GM12878 (cell line): Measurements from ENCODE around the gene KIAA0319L. TPM values are rescaled to one million over a fixed set of nuclear protein-coding genes. Genes with fewer than 3 reads are reported as not detected.

Experiments used
- ATAC-seq: fragments of 200-7000 bp; cut with Tn5 transposase; 3 replicates; pipeline ENCODE4 v1.9.1; 2020; ENCODE audit warnings: mild to moderate bottlenecking, moderate library complexity
- BruUV-seq: library from RNA; stranded (reverse); fragments of 400-500 nt; replicated peaks from 2 replicates; lab custom pipeline; 2021; lab: Mats Ljungman, UMichigan
- CTCF ChIA-PET: fragments of 300-600 bp; sonication (Branson Sonifier 250); formaldehyde crosslinking; extraction: SDS; loops from one replicate; lab custom pipeline; 2021; ENCODE audit warnings: inconsistent platforms; lab: Yijun Ruan, JAX
- POLR2A ChIA-PET: fragments of 350-600 bp; formaldehyde crosslinking; extraction: SDS; loops from one replicate; lab custom pipeline; 2021; ENCODE audit warnings: inconsistent platforms; lab: Charles Lee
- RAD21 ChIA-PET: fragments of 300-600 bp; sonication (Branson Sonifier 250); formaldehyde crosslinking; loops from one replicate; lab custom pipeline; 2023; ENCODE audit warnings: antibody characterized with exemption; ENCODE audit not compliant: unreplicated experiment; lab: Charles Lee
- SMC1A ChIA-PET: fragments of 300-600 bp; sonication (Branson Sonifier 250); formaldehyde crosslinking; loops from one replicate; lab custom pipeline; 2023; ENCODE audit not compliant: unreplicated experiment, uncharacterized antibody; lab: Charles Lee
- DNase-seq: peaks from one replicate; pipeline ENCODE4 v3.0.0-alpha.2; 2011; ENCODE audit warnings: low read depth, low spot score
- FAIRE-seq: peaks from 3 replicates; lab custom pipeline; 2011; peaks lifted over from hg19 to GRCh38; lab: Jason Lieb, UNC
- H2AFZ ChIP-seq: 2 replicates; pipeline ENCODE4 v1.6.0; 2011; ENCODE audit warnings: low read depth, low read length, control low read depth; ENCODE audit not compliant: control insufficient read depth
- H3K27ac ChIP-seq: 2 replicates; pipeline ENCODE4 v1.5.1; 2011; ENCODE audit warnings: control low read depth; ENCODE audit not compliant: control insufficient read depth, insufficient read depth
- H3K27me3 ChIP-seq, 2 experiments: replicated peaks in 1 of 2; 2 replicates each; pipeline versions ENCODE4 v1.6.0 to v1.6.1; 2011; ENCODE audit warnings: low read length in 1 of 2; ENCODE audit not compliant: control insufficient read depth in 2 of 2, insufficient read depth in 2 of 2
- H3K36me3 ChIP-seq, 2 experiments: 2 replicates each; pipeline ENCODE4 v1.5.1; 2011; ENCODE audit warnings: low read length in 1 of 2; ENCODE audit not compliant: control insufficient read depth in 2 of 2, insufficient read depth in 2 of 2
- H3K4me1 ChIP-seq: 2 replicates; pipeline ENCODE4 v1.6.1; 2011; ENCODE audit warnings: mild to moderate bottlenecking, low read length, moderate library complexity, mixed read lengths; ENCODE audit not compliant: control insufficient read depth, insufficient read depth
- H3K4me2 ChIP-seq: 2 replicates; pipeline ENCODE4 v1.6.0; 2011; ENCODE audit warnings: control low read depth; ENCODE audit not compliant: control insufficient read depth, insufficient read depth
- H3K4me3 ChIP-seq: fragments of 200-600 bp; sonication (generic); 2 replicates; pipeline ENCODE4 v1.5.1; 2016
- H3K79me2 ChIP-seq: 2 replicates; pipeline ENCODE4 v1.6.0; 2011; ENCODE audit warnings: low read length; ENCODE audit not compliant: control insufficient read depth, insufficient read depth
- H3K9ac ChIP-seq: 2 replicates; pipeline ENCODE4 v1.8.0; 2011; ENCODE audit warnings: low read length, control low read depth, mixed read lengths; ENCODE audit not compliant: control insufficient read depth, insufficient read depth
- H3K9me3 ChIP-seq: replicated peaks from 3 replicates; pipeline ENCODE4 v1.5.1; 2011; ENCODE audit warnings: mild to moderate bottlenecking, low read length; ENCODE audit not compliant: control insufficient read depth, insufficient read depth
- H4K20me1 ChIP-seq: 2 replicates; pipeline ENCODE4 v1.6.0; 2011; ENCODE audit not compliant: control insufficient read depth, insufficient read depth
- FOXK2 ChIP-seq: fragments of 450-650 bp; IDR thresholded peaks from 2 replicates; pipeline ENCODE4 v1.6.1; 2017; ENCODE audit warnings: mild to moderate bottlenecking, moderate library complexity
- HSF1 ChIP-seq: fragments of 150-350 bp; IDR thresholded peaks from 2 replicates; pipeline ENCODE4 v1.6.1; 2014; ENCODE audit warnings: mild to moderate bottlenecking, low read depth, low read length
- KDM1A ChIP-seq: fragments of 200-600 bp; sonication (generic); IDR thresholded peaks from 2 replicates; pipeline ENCODE4 v1.6.1; 2016; ENCODE audit warnings: borderline replicate concordance
- REST ChIP-seq: IDR thresholded peaks from 2 replicates; pipeline ENCODE4 v1.6.1; 2012; ENCODE audit warnings: mild to moderate bottlenecking, low read depth, low read length
- TCF12 ChIP-seq: IDR thresholded peaks from 2 replicates; pipeline ENCODE4 v1.6.1; 2011; ENCODE audit warnings: low read depth, mild to moderate bottlenecking, low read length
- ZBTB40 ChIP-seq: fragments of 450-650 bp; IDR thresholded peaks from 2 replicates; pipeline ENCODE4 v1.6.1; 2016; ENCODE audit warnings: mild to moderate bottlenecking, moderate library complexity, borderline replicate concordance
- in situ Hi-C: fragments of 300-500 bp; cut with MboI; formaldehyde crosslinking; loops from 9 replicates; pipeline ENCODE4 v1.14.3; 2018; ENCODE audit warnings: mixed read lengths
- intact Hi-C: fragments of 100-400 bp; cut with micrococcal nuclease; formaldehyde crosslinking; loops from one replicate; pipeline ENCODE4 v1.14.2; 2022; ENCODE audit not compliant: unreplicated experiment
- polyA plus RNA-seq, 11 experiments: library from polyadenylated mRNA; depleted of rRNA in 4 of 11; unstranded in 6 of 11; stranded (reverse) in 5 of 11; fragments of >200 nt; fragmentation: Nextera tagmentation in 4 of 11; fragmentation: Illumina TruSeq in 1 of 11; extraction: Ambion mirVana in 4 of 11; extraction: Trizol in 1 of 11; gene quantifications; 1 replicate in 1 of 11; 2 replicates in 10 of 11; pipeline versions ENCODE4 v1.2.1 to v1.2.3, GENCODE V29; 2011 to 2016; ENCODE audit warnings: inconsistent platforms in 2 of 11, missing spikeins in 2 of 11, low read depth in 1 of 11
- total RNA-seq, 4 experiments: library from RNA; depleted of rRNA in 3 of 4; stranded (reverse); fragments of >200 nt in 3 of 4; fragmentation: Illumina TruSeq in 1 of 4; extraction: Trizol in 1 of 4; gene quantifications; 2 replicates each; pipeline versions ENCODE4 v1.2.1 to v1.2.3, GENCODE V29; 2013 to 2021
- TF ChIP-seq, protein P1 (sequence below): fragments of 450-650 bp; formaldehyde crosslinking; IDR thresholded peaks from 2 replicates; pipeline ENCODE4 v1.5.0; 2022; ENCODE audit warnings: mild to moderate bottlenecking, missing genetic modification characterization
- TF ChIP-seq, protein P2 (sequence below): IDR thresholded peaks from 2 replicates; pipeline ENCODE4 v1.6.1; 2011; ENCODE audit warnings: borderline replicate concordance, low read depth, mild to moderate bottlenecking, moderate library complexity, low read length; ENCODE audit not compliant: insufficient read depth, poor library complexity, severe bottlenecking

Gene KIAA0319L
- total and polyA plus RNA-seq, 10 of the 15 experiments (the other 5 are each of a cell fraction or from before 2014, with no cell fraction given), result 2.6 to 57.8 (median 25.4) TPM

GRCh38 chr1:35535243-35535642 lies 22.0 kb downstream of the KIAA0319L start:
- RAD21 ChIA-PET, result interaction anchor here (1.2 to 8.4 kb wide), 6 partner anchors 15 to 83 kb away, joined by 3 to 139 read pairs (median 28); partner anchors contain the start of genes KIAA0319L and NCDN
- Histone ChIP-seq H3K9me3 (peaks cover 23% of the 10 kb centered on the region), H3K4me3 (no peak overlapping the region), H3K79me2 (peaks cover 46% of the 10 kb centered on the region), H2AFZ (no peak overlapping the region), H3K27me3 (no peaks in the 10 kb centered on the region), H4K20me1 (no peaks in the 10 kb centered on the region), H3K9ac (no peak overlapping the region), H3K27ac (no peak overlapping the region), H3K4me2 (no peak overlapping the region), H3K4me1 (peaks cover 25% of the 10 kb centered on the region), H3K36me3 (peaks cover 4 to 10% of the 10 kb centered on the region in 2 experiments; a peak in 2 of 4 replicates)
- FAIRE-seq (no peak), DNase-seq (no peak), ATAC-seq (no peak)
- BruUV-seq, result no TSS peak
- intact Hi-C loops, result no loop called here
- POLR2A ChIA-PET, result interaction anchor here (0.6 to 7.3 kb wide), 6 partner anchors 21 to 84 kb away, joined by 3 to 65 read pairs (median 8); partner anchors contain the start of genes KIAA0319L and NCDN
- in situ Hi-C loops, result no loop called here
- SMC1A ChIA-PET, result interaction anchor here (0.8 to 8.8 kb wide), 14 partner anchors 10 to 181 kb away, joined by 3 to 254 read pairs (median 7); partner anchors contain the start of genes KIAA0319L and NCDN
- CTCF ChIA-PET, result interaction anchor here (1.1 to 12.7 kb wide), 10 partner anchors 14 to 192 kb away, joined by 3 to 260 read pairs (median 12); partner anchors contain the start of genes KIAA0319L and NCDN
- TF ChIP-seq KDM1A, result no peak
- TF ChIP-seq FOXK2, result no peak
- TF ChIP-seq TCF12, result no peak
- TF ChIP-seq, protein P1, sequence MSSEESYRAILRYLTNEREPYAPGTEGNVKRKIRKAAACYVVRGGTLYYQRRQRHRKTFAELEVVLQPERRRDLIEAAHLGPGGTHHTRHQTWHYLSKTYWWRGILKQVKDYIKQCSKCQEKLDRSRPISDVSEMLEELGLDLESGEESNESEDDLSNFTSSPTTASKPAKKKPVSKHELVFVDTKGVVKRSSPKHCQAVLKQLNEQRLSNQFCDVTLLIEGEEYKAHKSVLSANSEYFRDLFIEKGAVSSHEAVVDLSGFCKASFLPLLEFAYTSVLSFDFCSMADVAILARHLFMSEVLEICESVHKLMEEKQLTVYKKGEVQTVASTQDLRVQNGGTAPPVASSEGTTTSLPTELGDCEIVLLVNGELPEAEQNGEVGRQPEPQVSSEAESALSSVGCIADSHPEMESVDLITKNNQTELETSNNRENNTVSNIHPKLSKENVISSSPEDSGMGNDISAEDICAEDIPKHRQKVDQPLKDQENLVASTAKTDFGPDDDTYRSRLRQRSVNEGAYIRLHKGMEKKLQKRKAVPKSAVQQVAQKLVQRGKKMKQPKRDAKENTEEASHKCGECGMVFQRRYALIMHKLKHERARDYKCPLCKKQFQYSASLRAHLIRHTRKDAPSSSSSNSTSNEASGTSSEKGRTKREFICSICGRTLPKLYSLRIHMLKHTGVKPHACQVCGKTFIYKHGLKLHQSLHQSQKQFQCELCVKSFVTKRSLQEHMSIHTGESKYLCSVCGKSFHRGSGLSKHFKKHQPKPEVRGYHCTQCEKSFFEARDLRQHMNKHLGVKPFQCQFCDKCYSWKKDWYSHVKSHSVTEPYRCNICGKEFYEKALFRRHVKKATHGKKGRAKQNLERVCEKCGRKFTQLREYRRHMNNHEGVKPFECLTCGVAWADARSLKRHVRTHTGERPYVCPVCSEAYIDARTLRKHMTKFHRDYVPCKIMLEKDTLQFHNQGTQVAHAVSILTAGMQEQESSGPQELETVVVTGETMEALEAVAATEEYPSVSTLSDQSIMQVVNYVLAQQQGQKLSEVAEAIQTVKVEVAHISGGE (CRISPR knock-in tag), result no peak
- no peak for TF ChIP-seq ZBTB40
- TF ChIP-seq HSF1, result no peak
- TF ChIP-seq REST, result no peak
- TF ChIP-seq, protein P2, sequence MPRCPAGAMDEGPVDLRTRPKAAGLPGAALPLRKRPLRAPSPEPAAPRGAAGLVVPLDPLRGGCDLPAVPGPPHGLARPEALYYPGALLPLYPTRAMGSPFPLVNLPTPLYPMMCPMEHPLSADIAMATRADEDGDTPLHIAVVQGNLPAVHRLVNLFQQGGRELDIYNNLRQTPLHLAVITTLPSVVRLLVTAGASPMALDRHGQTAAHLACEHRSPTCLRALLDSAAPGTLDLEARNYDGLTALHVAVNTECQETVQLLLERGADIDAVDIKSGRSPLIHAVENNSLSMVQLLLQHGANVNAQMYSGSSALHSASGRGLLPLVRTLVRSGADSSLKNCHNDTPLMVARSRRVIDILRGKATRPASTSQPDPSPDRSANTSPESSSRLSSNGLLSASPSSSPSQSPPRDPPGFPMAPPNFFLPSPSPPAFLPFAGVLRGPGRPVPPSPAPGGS, result no peak
